RPMI8226 (cell line): ENCODE measurements around the gene FAM20B.
"Not testable (repeated sequence)": the region's sequence is repeated elsewhere in the genome, so short reads cannot be mapped to it uniquely, and the experiment has no call there.

Experiments
- DNase-seq: peaks from one replicate; pipeline ENCODE4 v3.0.0-alpha.2; 2015

The FAM20B gene

GRCh38 chr1:179025975-179026812 is 500 bp downstream of the FAM20B start:
- DNase-seq = peak; percentile 93

- no peak for DNase-seq
Measured at GRCh38 chr1:179026813-179027669, 1.3 kb downstream of the FAM20B start.

- peak; percentile 51 for DNase-seq
Measured at GRCh38 chr1:179029321-179029759, 3.6 kb downstream of the FAM20B start.

- DNase-seq = no peak
Measured at GRCh38 chr1:179030130-179030529, 4.4 kb downstream of the FAM20B start.

GRCh38 chr1:179030683-179031082 is 5.0 kb downstream of the FAM20B start:
- no peak for DNase-seq

- no peak for DNase-seq
Measured at GRCh38 chr1:179031284-179031683, 5.6 kb downstream of the FAM20B start.

- no peak for DNase-seq
Measured at GRCh38 chr1:179031855-179032513, 6.3 kb downstream of the FAM20B start.

GRCh38 chr1:179034720-179035119 is 9.0 kb downstream of the FAM20B start:
- no peak for DNase-seq

GRCh38 chr1:179036844-179037465 is 11.3 kb downstream of the FAM20B start:
- DNase-seq = no peak

GRCh38 chr1:179038528-179039281 is 13.0 kb downstream of the FAM20B start:
- no peak for DNase-seq

GRCh38 chr1:179039502-179040174 is 13.9 kb downstream of the FAM20B start:
- DNase-seq = not testable (repeated sequence)

- DNase-seq = not testable (repeated sequence)
Measured at GRCh38 chr1:179040175-179040551, 14.5 kb downstream of the FAM20B start.

GRCh38 chr1:179042087-179042486 is 16.4 kb downstream of the FAM20B start:
- no peak for DNase-seq

- DNase-seq = no peak
Measured at GRCh38 chr1:179042700-179043099, 17.0 kb downstream of the FAM20B start.

GRCh38 chr1:179043266-179043665 is 17.6 kb downstream of the FAM20B start:
- DNase-seq = no peak

- no peak for DNase-seq
Measured at GRCh38 chr1:179043907-179044306, 18.2 kb downstream of the FAM20B start.

- DNase-seq = no peak
Measured at GRCh38 chr1:179046808-179047635, 21.3 kb downstream of the FAM20B start.

- DNase-seq = no peak
Measured at GRCh38 chr1:179047636-179047997, 21.9 kb downstream of the FAM20B start.

GRCh38 chr1:179048339-179049124 is 22.8 kb downstream of the FAM20B start:
- DNase-seq = no peak

GRCh38 chr1:179052776-179053175 is 27.1 kb downstream of the FAM20B start:
- DNase-seq = no peak
